NCI-H748 (cell line): ENCODE data around the gene CAMK1D.

ENCODE experiments used
- DNase-seq: peaks from one replicate; lab custom pipeline; 2025; ENCODE audit not compliant: unreplicated experiment; lab: John Stamatoyannopoulos, UW

CAMK1D gene

DNA sequence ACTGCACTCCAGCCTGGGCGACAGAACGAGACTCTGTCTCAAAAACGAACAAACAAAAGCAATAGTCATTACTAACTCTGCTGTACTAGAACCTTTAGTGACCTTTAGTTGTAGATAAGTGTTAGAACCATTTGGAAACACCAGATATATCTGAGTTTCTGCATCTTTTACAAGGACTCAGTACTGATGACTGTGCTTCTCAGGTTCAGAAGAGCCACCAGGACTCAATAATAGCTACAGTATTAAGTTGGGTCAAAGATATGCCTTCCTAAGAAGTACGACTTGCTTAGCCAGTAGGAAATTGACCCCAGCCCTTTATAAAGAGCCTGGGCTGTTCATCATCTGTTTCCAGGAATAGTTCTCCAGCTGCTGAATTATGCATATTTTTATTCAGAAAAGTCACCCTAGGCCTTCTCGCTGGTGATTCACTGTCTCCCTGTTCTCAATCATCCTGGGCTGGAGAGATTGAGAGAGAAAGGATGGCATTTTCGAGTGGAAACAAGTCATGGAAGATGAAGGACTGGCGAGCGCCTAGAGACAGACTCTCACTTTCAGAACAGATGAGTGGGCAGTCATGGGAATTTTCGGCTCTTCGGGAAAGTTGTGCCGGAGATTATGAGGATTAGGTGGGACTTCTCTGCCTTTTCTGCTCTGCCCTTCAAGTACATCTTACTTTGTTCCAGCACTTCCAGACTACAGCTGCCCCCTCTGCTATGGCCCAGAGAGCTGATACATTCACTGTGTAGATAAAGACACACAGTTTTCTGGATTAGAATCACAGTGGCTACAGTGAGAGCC lies 336.1 kb downstream of the CAMK1D start:
- no peak for DNase-seq

DNA sequence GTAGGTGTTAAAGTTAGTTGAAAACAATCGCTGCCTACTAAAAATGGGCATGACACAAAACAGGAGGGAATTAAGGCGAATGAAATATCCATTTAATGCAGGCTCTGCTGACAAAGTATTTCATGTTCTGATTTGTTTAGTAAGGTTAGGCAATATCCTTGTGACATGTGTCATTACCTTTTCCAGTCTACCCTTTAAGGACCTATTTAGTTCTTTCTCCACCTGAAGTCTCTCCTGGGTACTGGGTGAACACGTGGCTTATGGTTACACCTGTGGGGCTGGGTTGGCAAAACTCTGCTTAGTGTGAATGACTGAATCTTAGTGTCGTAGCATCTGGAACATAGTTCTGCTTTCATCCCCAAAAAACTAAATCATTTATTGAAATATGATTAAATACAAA lies 338.6 kb downstream of the CAMK1D start:
- DNase-seq, result no peak

DNA sequence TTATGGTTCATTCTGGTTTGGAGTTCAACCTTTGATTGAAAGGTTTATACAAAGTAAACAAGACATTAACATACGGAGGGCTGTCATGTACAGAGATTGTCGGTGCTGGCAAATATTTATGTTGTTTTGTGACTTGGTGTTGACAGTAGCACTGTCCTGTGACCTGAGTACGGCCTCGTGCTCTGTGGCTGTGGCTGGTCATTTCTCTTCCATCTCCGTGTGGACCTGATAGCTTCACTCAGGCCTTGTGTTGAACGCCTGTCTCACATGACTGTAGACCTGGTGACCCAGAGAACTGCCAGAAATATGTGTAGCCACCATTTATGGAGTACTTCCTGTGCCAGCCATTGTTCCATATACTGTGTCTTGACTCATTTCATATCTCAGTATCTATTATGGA lies 340.5 kb downstream of the CAMK1D start:
- peak; percentile 71 for DNase-seq

DNA sequence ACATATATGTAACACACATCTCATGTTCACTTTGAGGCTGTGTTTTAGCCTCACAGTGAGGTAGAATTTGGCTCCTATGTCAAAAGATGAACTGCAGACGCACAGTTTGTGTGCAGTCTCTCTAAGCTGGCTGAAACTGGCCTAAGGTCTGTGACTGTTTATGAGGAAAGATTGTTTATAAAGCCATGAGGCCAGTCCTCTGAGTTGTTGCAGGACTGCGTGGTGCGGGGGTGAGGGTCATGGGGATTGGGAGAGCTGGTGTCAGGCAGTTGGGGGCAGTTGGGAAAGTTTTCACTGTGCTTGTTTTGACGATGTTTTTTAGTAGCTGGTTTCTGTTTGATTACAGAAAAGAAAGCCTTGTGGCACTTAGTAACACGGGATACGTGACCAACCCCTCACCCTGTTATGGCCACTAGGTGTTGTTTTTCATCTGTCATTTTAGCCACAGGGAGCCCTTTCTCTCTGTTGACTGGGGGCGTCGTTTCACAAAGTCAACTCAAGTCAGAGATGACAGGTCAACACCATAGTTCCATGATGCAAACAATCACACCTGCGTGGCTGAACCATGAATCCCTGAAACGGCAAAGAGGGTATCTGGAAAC lies 341.3 kb downstream of the CAMK1D start:
- DNase-seq, result peak; percentile 96

DNA sequence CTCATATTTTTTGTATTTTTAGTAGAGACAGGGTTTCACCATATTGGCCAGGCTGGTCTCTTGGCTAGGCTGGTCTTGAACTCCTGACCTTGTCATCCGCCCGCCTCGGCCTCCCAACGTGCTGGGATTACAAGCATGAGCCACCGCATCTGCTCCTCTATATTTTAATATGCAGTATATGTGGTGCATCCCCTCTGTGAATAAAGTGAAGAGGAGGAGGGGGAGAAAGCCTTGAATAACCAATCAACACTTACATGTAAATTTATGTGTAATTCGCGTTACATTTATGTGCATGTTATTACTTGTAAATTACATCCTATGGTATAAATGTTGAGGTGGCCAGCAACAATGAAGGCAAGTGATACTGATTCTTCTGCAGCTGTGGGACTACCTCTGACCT lies 342.2 kb downstream of the CAMK1D start:
- no peak for DNase-seq

DNA sequence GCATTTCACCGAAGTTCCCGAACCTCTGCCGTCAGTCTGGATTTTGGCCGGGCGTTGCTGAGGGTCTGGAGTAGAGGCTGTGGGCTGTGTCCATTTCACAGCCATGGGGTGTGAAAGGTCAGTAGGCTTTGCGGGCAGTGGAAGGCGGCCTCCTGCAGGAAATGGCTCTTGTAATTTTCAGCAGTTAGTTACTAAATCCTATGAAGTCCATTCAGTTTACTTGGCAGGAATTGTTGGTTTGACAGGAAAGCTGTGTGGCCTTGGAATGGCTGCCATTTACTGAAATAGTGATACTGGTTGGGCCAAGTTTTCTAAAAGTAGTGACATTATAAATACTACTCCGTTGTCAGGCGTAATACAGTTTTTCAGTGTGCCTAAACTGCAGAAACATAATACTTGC lies 348.4 kb downstream of the CAMK1D start:
- no peak for DNase-seq

DNA sequence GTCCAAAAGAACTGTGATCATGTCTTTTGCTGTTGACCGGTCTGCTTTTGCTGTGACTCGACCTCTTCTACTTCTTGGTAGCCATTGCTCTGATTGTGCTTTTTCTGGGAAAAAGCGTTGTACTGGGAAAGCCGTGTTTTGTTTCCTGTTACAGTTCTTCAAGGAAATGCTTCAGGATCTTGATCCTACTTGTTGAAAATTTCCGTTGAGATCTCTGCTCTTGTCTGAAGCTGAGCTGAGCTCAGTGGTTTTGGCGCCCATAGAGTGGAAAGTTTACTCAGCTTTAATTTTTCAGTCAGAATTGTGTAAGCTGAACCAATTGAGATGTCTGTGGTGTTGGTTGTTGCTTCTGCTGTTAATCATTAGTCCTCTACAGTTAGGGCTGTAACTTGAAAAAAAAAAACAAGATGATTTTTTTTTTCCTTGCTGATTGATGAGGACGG lies 349.9 kb downstream of the CAMK1D start:
- no peak for DNase-seq

DNA sequence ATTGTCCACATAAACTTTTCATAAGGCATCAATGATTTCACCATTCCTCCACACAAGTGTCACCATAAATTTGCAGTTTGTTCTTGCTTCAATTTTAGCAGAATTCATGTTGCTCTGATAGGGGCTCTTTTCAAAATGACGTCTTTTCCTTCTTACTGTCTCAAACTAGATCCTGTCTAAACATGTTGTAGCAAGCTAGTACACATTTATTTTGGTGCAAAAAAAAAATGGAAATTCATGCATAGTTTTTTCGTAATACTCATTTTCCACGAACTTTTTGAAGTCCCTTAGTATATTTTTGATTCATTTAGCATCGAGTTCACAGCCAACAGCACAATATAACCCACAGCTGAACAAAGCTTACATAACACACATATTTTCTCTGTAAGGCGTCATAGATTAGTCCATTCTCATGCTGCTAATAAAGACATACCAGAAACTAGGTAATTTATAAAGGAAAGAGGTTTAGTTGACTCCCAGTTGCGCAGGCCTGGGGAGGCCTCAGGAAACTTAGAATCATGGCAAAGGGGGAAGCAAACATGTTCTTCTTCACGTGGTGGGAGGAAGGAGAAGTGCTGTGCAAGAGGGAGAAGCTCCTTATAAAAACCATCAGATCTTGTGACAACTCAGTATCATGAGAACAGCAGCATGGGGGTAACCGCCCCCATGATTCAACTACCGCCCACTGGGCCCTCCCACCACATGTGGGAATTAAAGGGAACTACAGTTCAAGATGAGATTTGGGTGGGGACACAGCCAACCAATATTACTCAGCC lies 350.6 kb downstream of the CAMK1D start:
- DNase-seq, result no peak

DNA sequence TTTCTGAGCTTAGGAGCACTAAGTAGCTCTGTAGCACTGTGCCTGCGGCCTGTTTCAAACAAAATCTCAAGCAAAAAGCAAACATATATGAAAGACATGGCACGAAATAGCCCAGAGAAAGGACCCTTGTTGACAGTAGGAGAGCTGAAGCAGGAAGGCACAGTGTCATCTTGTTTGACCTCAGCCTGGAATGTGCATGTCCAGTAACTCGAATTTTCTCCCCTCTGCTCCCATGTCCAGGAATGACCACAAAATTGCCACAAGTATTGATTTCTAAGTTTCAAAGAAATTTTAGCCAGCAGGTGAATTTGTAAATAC lies 351.2 kb downstream of the CAMK1D start:
- no peak for DNase-seq

DNA sequence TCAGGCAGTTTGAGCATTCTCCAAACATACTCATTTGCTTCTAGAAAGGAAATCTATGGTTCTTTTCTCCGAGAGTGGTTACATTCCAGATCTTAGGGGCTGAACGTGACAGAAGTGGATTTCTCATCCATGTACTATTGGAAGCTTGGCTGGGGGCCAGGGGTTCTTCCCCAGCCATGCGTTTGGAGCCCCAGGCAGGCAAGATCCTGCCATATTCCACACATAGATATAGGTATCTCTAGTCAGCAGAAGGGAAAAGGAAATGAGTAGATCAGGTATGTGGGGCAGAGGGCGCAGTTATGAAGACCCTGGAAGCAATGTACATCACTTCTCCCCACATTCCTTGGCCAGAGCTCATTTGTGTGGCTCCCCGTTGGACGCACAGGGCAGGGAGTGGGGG lies 352.3 kb downstream of the CAMK1D start:
- DNase-seq, result no peak

DNA sequence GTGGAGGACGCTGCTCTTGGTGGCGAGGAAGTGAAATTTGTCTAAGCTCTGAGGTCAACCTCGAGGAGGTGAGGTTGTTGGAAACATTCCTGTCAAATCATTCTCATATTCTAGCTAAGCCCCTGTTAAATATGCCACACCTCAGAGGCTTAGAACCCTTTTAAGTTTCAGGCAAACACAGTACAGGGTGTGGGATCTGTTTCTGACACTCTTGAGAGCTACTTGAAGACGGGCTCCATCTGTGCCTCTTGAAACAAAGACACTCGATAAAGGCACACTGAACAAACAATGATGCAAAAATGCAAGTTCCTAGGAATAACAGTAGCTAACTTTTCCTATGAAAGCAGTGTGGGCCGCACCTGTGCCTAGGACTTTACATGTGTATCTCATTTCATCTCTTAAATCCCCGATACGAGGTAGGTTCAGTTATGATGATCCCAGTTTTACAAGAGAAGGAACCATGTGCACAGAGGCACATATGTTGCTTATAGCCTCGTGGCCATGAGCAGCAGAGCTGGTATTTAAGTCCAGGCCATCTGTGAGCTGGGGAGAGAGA lies 352.9 kb downstream of the CAMK1D start:
- no peak for DNase-seq

DNA sequence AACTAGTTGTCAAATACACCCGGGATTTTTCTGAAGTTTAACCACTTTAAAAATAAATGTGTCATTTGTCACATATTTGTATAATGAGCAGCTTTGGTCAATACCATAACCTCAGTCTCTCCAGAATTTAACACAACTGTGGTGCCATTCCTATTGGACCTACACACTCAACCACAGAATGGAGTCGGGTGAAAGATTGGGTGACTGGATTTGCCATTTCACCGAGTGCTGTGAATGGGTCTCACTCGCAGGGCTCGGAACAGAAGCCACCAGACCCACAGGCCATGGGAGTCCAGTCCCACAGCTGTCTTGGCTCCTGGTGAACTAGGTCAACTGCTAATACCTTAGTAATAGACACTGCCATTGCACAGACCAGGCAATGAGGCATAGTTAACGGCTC lies 353.8 kb downstream of the CAMK1D start:
- no peak for DNase-seq

DNA sequence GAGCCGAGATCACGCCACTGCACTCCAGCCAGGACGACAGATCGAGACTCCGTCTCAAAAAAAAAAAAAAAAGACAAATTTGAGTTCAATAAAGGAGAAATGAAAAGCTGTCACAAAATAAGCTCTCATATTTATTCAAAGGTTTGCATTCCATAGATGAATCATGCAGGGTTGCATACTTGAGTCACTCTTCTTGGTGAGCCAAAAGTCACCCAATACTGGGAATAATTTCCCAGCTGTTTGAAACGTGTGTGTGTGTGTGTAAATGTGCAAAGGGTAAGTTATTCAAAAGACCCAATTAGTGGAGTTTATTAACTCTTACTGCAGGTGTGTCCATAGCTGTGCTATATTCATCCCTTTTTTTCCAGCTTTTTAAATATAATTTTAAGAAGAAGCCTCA lies 354.5 kb downstream of the CAMK1D start:
- DNase-seq, result no peak

DNA sequence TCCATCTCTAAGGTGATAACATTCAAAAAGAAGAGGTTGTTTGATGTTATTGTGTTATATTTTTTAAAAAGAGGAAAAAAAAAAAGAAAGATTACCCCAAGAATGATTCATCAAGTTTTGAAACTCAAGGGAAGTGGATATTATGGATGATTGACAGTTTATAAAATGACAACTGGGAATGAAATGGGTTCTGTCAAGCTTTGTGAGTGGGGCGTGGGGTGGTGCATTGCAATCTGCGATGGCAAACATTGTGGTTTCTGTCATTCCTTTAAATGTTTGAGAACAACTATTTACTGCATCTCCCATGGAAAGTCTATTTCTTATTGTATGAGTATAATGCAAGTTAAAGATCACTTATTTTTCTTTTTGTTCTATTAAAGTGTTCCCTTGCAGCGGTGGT lies 355.1 kb downstream of the CAMK1D start:
- DNase-seq, result no peak

DNA sequence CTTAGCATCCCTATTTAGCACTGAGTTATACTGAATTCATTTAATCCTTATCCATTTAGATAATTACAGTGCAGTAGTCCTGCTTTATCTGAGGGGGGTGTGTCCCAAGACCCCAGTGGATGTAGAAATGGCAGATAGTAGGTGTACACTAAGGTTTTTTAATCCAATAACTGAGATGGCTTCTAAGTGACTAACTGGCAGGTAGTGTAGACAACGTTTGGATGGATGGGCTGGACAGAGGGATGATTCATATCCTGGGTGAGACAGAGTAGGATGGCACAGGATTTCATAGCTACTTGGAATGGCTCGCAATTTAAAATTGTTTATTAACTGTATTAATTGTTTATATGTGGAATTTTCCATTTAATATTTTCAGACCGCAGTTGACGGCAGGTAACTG lies 356.6 kb downstream of the CAMK1D start:
- no peak for DNase-seq

DNA sequence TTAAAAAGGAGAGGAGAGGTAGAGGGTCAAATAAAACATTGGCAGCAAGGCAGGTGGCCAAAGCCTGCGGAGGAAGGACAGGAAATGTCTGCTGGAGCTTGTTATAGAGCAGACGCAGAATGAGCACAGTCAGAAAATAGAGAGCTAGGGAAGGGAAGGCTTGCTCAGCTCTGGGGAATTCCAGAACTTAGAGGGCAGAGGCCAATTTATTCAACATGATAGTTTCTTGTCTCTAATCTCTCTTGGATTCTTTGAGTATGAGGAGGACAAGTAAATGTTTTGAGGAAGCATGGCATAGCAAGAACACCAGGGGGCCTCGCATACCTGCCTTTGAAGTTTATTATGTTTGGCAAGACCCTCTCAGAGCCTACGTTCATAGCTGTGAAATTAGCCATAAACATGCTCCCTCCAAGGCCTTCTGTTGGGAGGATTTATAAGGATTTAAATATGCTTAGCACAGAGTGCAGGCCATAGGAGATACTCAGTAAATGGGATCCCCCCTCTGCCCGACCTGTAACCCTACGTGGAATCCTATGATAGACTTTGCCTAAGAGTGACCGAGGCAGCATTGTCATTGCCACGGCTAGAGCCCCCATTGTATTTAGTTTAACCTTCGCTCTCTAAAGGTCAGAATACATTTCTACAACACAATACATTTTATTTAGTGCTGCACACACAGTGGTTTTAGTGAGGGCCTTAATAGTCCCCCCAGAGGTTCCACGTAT lies 358.3 kb downstream of the CAMK1D start:
- DNase-seq, result peak; percentile 48

DNA sequence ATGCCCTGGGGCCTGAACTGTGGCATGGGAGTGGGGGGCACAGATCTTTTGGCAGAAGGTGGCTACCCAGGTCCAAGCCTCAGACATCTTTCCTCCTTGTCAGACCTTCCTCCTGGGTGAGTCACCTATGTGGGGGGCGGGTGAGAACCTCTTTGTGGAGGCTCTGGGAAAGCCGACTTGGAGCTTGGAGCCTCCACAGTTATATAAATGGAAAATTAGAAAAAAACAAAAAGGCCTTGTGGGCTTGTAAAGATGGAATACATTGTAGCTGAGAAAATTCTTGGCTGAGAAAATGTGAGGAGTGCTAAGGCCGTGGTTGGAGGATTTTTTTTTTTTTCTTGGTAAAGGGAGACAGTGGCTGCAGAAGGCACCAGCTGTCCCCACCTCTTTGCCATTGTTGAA lies 359.7 kb downstream of the CAMK1D start:
- DNase-seq, result no peak

DNA sequence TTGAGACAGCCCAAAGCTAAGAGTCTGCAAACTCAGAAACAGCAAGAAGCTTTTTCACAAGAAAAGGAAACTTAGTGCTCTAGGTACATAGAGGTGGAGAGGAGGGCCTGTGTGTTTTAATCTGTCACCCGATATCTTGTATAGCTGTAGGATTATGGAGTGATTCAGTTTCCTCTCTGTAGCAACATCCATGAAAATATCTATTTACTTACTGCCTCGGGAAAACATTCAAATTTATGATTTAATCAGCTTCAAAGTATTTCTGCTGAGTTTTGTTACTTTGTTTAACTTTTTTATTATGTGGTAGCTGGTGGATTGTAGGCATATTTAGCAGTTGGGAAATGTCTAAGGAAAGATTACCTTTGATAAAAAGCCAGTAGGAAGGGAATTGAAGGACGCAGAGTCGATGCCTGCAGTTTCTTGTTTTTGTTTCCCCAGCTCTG lies 360.2 kb downstream of the CAMK1D start:
- DNase-seq, result peak; percentile 40

DNA sequence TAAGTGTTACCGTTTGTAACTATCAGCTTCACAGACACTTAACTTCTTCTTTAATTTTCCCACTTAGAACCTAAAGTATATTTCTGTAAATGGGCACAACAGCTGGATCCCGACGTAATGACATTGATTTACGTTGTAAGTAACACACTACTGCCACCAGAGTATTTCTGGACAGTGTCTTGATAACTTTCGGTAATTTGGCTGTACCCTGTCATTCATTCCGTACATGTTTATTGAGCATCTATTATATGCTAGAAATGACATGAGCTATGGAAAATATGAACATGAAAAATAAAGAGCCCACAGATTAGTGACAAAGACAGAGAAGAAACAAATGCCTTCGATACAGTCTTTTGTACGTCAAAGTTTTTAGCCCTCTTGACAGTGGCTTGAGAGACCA lies 360.8 kb downstream of the CAMK1D start:
- no peak for DNase-seq

DNA sequence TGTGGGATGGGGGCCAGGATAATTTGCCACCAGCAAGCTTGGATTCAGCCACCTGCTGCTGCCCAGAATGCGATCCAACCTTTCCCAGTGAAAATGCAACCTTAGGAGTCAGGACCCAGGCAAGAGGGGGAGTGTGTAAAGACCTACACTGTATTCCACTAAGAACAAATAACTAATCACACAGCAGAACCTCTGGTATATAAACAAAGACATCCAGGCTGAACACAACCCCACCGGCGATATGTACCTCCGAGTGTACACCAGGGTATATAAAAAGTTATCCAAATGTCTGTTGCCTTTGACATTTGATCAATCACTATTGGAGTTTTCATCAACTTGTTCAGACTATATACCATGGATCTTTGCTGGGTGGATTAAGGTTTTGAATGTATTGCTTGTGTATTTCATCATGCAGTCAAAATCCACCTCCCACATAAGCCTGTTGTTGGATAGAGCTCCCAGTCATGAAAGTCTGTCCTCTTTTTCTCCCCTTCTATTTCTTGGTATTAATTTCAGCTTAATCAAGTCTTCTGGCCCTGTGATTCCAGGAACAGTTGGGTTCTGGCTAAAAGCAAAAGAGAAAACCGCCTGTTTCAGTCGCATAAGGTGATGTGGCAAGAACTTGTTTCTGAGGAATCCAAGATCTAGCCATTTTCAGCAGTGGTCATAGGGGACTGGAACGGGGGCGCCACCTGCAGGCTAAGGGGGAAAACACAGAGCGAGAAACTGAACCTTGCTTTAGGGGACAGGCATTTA lies 361.4 kb downstream of the CAMK1D start:
- peak; percentile 74 for DNase-seq

DNA sequence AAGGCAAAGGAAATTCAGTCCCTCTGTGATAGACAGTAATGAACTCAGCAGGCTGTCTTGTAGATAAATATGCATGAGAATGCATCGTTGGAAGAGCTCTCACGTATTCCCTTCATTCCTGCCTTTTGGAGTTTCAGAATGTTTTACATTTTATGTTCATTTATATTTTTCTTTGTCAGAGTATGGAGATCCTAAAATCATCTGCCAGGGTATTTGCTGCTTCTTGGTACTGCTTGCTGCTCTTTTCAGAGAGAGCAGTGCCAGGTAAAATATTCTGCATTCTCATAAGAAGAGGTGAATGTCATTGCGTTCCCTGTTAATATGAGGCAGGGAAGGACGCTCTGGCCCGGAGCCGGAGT lies 362.0 kb downstream of the CAMK1D start:
- DNase-seq, result no peak
